Ascending aorta (tissue), 2 donors: Measurements from ENCODE around the gene CREB3L2. TPM values are rescaled to one million over a fixed set of nuclear protein-coding genes. Genes with fewer than 3 reads are reported as not detected.

Source experiments
- DNase-seq, 2 donors: peaks; one replicate each; pipeline ENCODE4 v3.0.0-alpha.2; 2019; ENCODE audit warnings: low spot score in 2 of 2
- H3K27ac ChIP-seq, 2 donors: fragments of 200-600 bp; sonication (generic); one replicate each; pipeline ENCODE4 v1.5.1; 2016 to 2017; ENCODE audit warnings: mild to moderate bottlenecking in 1 of 2
- H3K27me3 ChIP-seq: fragments of 200-600 bp; sonication (generic); one replicate; pipeline ENCODE4 v1.5.1; 2017
- H3K36me3 ChIP-seq, 2 donors: fragments of 200-600 bp; sonication (generic); one replicate each; pipeline ENCODE4 v1.5.1; 2016
- H3K4me1 ChIP-seq, 2 donors: fragments of 200-600 bp; sonication (generic); one replicate each; pipeline ENCODE4 v1.5.1; 2016 to 2017; ENCODE audit warnings: mild to moderate bottlenecking in 1 of 2
- H3K4me3 ChIP-seq, 2 donors: fragments of 200-600 bp; sonication (generic); one replicate each; pipeline ENCODE4 v1.5.1; 2016 to 2017; ENCODE audit warnings: mild to moderate bottlenecking in 1 of 2
- H3K9me3 ChIP-seq, 2 donors: fragments of 200-600 bp; sonication (generic); one replicate each; pipeline ENCODE4 v1.5.1; 2016
- CTCF ChIP-seq, 3 experiments: fragments of 200-600 bp in 2 of 3; fragments of 450-650 bp in 1 of 3; sonication (generic) in 2 of 3; IDR thresholded peaks; one replicate each; pipeline ENCODE4 v1.5.1; 2016 to 2019; ENCODE audit warnings: antibody characterized with exemption in 3 of 3, mild to moderate bottlenecking in 1 of 3, moderate library complexity in 1 of 3
- intact Hi-C: fragments of 100-400 bp; cut with DNase I; formaldehyde crosslinking; loops from one replicate; pipeline ENCODE4 v1.15.1; 2023
- total RNA-seq: library from RNA; depleted of rRNA; stranded (reverse); fragments of >200 nt; gene quantifications from one replicate; pipeline ENCODE4 v1.1.0, GENCODE V29; 2016

Gene CREB3L2
- total RNA-seq, 1 donor from 2014 or later, result 38.5 TPM

GRCh38 chr7:137967143-137968018 lies 34.5 kb downstream of the CREB3L2 start:
- Histone ChIP-seq H3K36me3 (no peaks in the 10 kb centered on the region), H3K9me3 (no peaks in the 10 kb centered on the region), H3K4me1 (peaks cover 17 to 70% of the 10 kb centered on the region in 2 donors), H3K27ac (peak overlapping the region; percentile 85 to 87), H3K27me3 (no peaks in the 10 kb centered on the region), H3K4me3 (peak overlapping the region in 1 of 2 donors; percentile 14)
- no peak for TF ChIP-seq CTCF (IDR thresholded peaks at IDR 0.05)
- intact Hi-C loops, result loop anchor here (2.0 kb wide), 1 partner anchor 17 kb away; no protein-coding TSS in a partner anchor
- peak in 1 of 2 donors; percentile 77 for DNase-seq

GRCh38 chr7:137966641-137967142 lies 35.2 kb downstream of the CREB3L2 start:
- TF ChIP-seq CTCF (IDR thresholded peaks at IDR 0.05), result no peak
- H3K27me3 ChIP-seq, result no peaks in the 10 kb centered on the region
- H3K27ac ChIP-seq, result peak overlapping the region; percentile 85 to 87
- no peaks in the 10 kb centered on the region for H3K9me3 ChIP-seq
- peak overlapping the region in 1 of 2 donors; percentile 14 for H3K4me3 ChIP-seq
- intact Hi-C loops, result no loop called here
- peaks cover 17 to 67% of the 10 kb centered on the region in 2 donors for H3K4me1 ChIP-seq
- H3K36me3 ChIP-seq, result no peaks in the 10 kb centered on the region
- no peak for DNase-seq

GRCh38 chr7:137965942-137966640 lies 35.8 kb downstream of the CREB3L2 start:
- TF ChIP-seq CTCF (IDR thresholded peaks at IDR 0.05), result peak in 1 of 3 experiments; percentile 30
- H3K9me3 ChIP-seq, result no peaks in the 10 kb centered on the region
- intact Hi-C loops, result no loop called here
- no peaks in the 10 kb centered on the region for H3K27me3 ChIP-seq
- H3K4me1 ChIP-seq, result peaks cover 16 to 61% of the 10 kb centered on the region in 2 donors
- H3K4me3 ChIP-seq, result no peak overlapping the region
- no peak for DNase-seq
- peak overlapping the region; percentile 85 to 87 for H3K27ac ChIP-seq
- H3K36me3 ChIP-seq, result no peaks in the 10 kb centered on the region

DNA sequence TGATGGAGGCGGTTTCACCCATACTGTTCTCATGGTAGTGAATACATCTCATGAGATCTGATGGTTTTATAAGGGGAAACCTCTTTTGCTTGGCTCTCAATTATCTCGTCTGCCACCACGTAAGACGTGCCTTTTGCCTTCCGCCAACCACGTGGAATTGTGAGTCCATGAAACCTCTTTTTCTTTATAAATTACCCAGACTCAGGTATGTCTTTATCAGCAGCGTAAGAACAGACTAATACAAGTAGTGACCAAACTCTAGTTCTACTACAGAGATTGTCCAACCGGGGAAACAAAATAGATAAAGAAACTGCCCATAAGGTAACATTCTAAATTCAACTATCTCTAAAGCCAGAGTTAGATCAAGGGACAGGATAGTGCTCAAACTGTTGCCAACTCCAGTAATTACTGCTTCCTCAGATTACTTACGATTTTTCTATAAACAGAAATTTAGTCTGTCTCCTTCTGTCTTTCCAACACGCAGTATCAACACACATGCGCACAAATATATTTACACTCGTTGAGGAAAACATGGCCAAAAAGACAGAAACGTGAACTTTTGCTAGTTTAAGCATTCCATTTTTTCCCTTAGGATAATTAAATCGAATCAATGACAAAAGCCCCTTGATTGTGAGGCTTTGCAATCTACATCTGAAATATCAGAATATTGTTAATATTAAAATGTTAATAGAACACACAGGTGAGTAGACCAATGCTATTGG lies 36.9 kb downstream of the CREB3L2 start:
- Histone ChIP-seq H3K27ac (peak overlapping the region; percentile 1 to 69), H3K4me1 (peaks cover 10 to 51% of the 10 kb centered on the region in 2 donors), H3K4me3 (no peak overlapping the region), H3K27me3 (no peaks in the 10 kb centered on the region), H3K36me3 (no peaks in the 10 kb centered on the region), H3K9me3 (no peaks in the 10 kb centered on the region)
- intact Hi-C loops, result no loop called here
- TF ChIP-seq CTCF (IDR thresholded peaks at IDR 0.05), result no peak
- no peak for DNase-seq

- Histone ChIP-seq H3K9me3 (no peaks in the 10 kb centered on the region), H3K36me3 (peaks cover 0 to 5% of the 10 kb centered on the region in 2 donors), H3K27ac (peak overlapping the region; percentile 58 to 69), H3K4me1 (peaks cover 4 to 42% of the 10 kb centered on the region in 2 donors), H3K4me3 (no peak overlapping the region), H3K27me3 (no peaks in the 10 kb centered on the region)
- intact Hi-C loops, result no loop called here
- no peak for TF ChIP-seq CTCF (IDR thresholded peaks at IDR 0.05)
- DNase-seq, result no peak
Measured at GRCh38 chr7:137962875-137963507, 38.9 kb downstream of the CREB3L2 start.
